Activated CD4-positive, alpha-beta T cell treated with anti-CD3 and anti-CD28 coated beads for 1 hour (primary cell): ENCODE results near the gene SLC25A25.
"Not testable (repeated sequence)": the region's sequence is repeated elsewhere in the genome, so short reads cannot be mapped to it uniquely, and the experiment has no call there.

Source experiments
- DNase-seq: peaks from one replicate; pipeline ENCODE4 v3.0.0-alpha.2; 2020

The SLC25A25 gene

GRCh38 chr9:128127990-128128835, 60.2 kb downstream of the SLC25A25 start:
- DNase-seq = peak; percentile 75

GRCh38 chr9:128128836-128129590, 61.0 kb downstream of the SLC25A25 start:
- DNase-seq = no peak

GRCh38 chr9:128129976-128130590, 62.1 kb downstream of the SLC25A25 start:
- peak; percentile 30 for DNase-seq

- DNase-seq = not testable (repeated sequence)
These were observed 62.6 kb downstream of the SLC25A25 start for GRCh38 chr9:128130651-128131050.

- DNase-seq = not testable (repeated sequence)
These were observed 63.3 kb downstream of the SLC25A25 start for GRCh38 chr9:128131346-128131745.

- DNase-seq = not testable (repeated sequence)
These were observed 64.1 kb downstream of the SLC25A25 start for GRCh38 chr9:128132139-128132538.

GRCh38 chr9:128135561-128135960, 67.5 kb downstream of the SLC25A25 start:
- DNase-seq = not testable (repeated sequence)

- DNase-seq = no peak
These were observed 69.1 kb downstream of the SLC25A25 start for GRCh38 chr9:128136816-128137793.

- no peak for DNase-seq
These were observed 70.0 kb downstream of the SLC25A25 start for GRCh38 chr9:128138001-128138400.

GRCh38 chr9:128139621-128140020, 71.6 kb downstream of the SLC25A25 start:
- DNase-seq = no peak

- DNase-seq = no peak
These were observed 73.6 kb downstream of the SLC25A25 start for GRCh38 chr9:128141604-128142003.

GRCh38 chr9:128142061-128142460, 74.0 kb downstream of the SLC25A25 start:
- no peak for DNase-seq

- no peak for DNase-seq
These were observed 74.6 kb downstream of the SLC25A25 start for GRCh38 chr9:128142596-128142995.

- DNase-seq = no peak
These were observed 75.7 kb downstream of the SLC25A25 start for GRCh38 chr9:128143525-128144238.

GRCh38 chr9:128144239-128145181, 76.5 kb downstream of the SLC25A25 start:
- no peak for DNase-seq

- no peak for DNase-seq
These were observed 77.5 kb downstream of the SLC25A25 start for GRCh38 chr9:128145536-128145935.

- no peak for DNase-seq
These were observed 77.9 kb downstream of the SLC25A25 start for GRCh38 chr9:128145951-128146351.

GRCh38 chr9:128146591-128147120, 78.6 kb downstream of the SLC25A25 start:
- DNase-seq = no peak

- no peak for DNase-seq
These were observed 80.5 kb downstream of the SLC25A25 start for GRCh38 chr9:128148509-128149000.
